ENCODE data around the gene MRPL47. TPM values are rescaled to one million over a fixed set of nuclear protein-coding genes. Genes with fewer than 3 reads are reported as not detected.

The MRPL47 gene
- total RNA-seq, 1 experiment from 2014 or later, result 56.1 TPM

- intact Hi-C loops (cut with micrococcal nuclease; ENCODE audit: unreplicated experiment), result no loop called here
- no peaks in the 10 kb centered on the region for H3K27me3 ChIP-seq (ENCODE audit: insufficient read depth, low read depth)
- H3K9me2 ChIP-seq (ENCODE audit: insufficient read depth), result no peaks in the 10 kb centered on the region
- no peak overlapping the region for H2AFZ ChIP-seq
- no peak overlapping the region for H3K4me2 ChIP-seq
- BruUV-seq (replicated peaks), result no TSS peak
- CTCF ChIA-PET, result no interaction called here
- 0 out of 2 replicates have a peak, but pooled peaks cover under 1% of the 10 kb centered on the region for H3K4me1 ChIP-seq (replicated peaks; ENCODE audit: insufficient read depth)
- TF ChIP-seq EZH2 (IDR thresholded peaks at IDR 0.05; ENCODE audit: low read depth), result no peak
- no peak for TF ChIP-seq CTCF (conservative IDR thresholded peaks at IDR 0.05)
- no peaks in the 10 kb centered on the region for H3F3A ChIP-seq (ENCODE audit: insufficient read depth, low read depth)
- no peaks in the 10 kb centered on the region for H3K9me3 ChIP-seq (ENCODE audit: insufficient read depth, low read depth)
- no peaks in the 10 kb centered on the region for H3K36me3 ChIP-seq (ENCODE audit: low read depth)
- H4K20me1 ChIP-seq (ENCODE audit: insufficient read depth), result no peaks in the 10 kb centered on the region
- DNase-seq, result no peak
- POLR2A ChIA-PET (ENCODE audit: unreplicated experiment), result no interaction called here
- H3K27ac ChIP-seq, result no peak overlapping the region
- H3K79me2 ChIP-seq (ENCODE audit: low read depth), result no peaks in the 10 kb centered on the region
- no peak overlapping the region for H3K4me3 ChIP-seq
Observed at GRCh38 chr3:179541094-179541493, 63.3 kb downstream of the MRPL47 start.

Other genes with a start within 250 kb of the MRPL47 start
- 18.0 and 19.4 TPM in 2 replicates for gene GNB4, start 153.2 kb downstream of the MRPL47 start, total RNA-seq (2021)
- gene ACTL6A, start 41.7 kb downstream of the MRPL47 start, total RNA-seq (2021), result 87.9 and 113 TPM in 2 replicates
- gene NDUFB5, start 156 bp upstream of the MRPL47 start, total RNA-seq (2021), result 121 and 128 TPM in 2 replicates
- 24.7 and 24.8 TPM in 2 replicates for gene USP13, start 48.4 kb upstream of the MRPL47 start, total RNA-seq (2021)